Astrocyte (in vitro differentiated cells and primary cell): ENCODE measurements around the gene NEUROG3.

ENCODE experiments used
- CTCF ChIP-seq: IDR thresholded peaks from 2 replicates; pipeline ENCODE4 v1.5.1; 2011; ENCODE audit warnings: low read depth, mild to moderate bottlenecking, inconsistent platforms, low read length, moderate library complexity; ENCODE audit not compliant: insufficient read depth
- EZH2 ChIP-seq: IDR thresholded peaks from 2 replicates; pipeline ENCODE4 v1.6.1; 2012; ENCODE audit warnings: mild to moderate bottlenecking, low read length, inconsistent platforms; ENCODE audit not compliant: insufficient read depth

GRCh38 chr10:69574571-69574978 is 1.4 kb upstream of the NEUROG3 start:
- TF ChIP-seq CTCF (no peak), EZH2 (no peak)
